GM19468 (cell line): ENCODE measurements around the gene NPHP4.

ENCODE experiments used
- ATAC-seq: cut with Tn5 transposase; IDR thresholded peaks from one replicate; pipeline ENCODE4 v1.9.1; 2021; ENCODE audit warnings: mild to moderate bottlenecking, moderate library complexity, moderate number of reproducible peaks; ENCODE audit not compliant: unreplicated experiment; ENCODE audit errors: extremely low read depth

Gene NPHP4

GRCh38 chr1:5886541-5887348 lies 105.5 kb downstream of the NPHP4 start:
- no peak for ATAC-seq

GRCh38 chr1:5886140-5886483 lies 106.1 kb downstream of the NPHP4 start:
- ATAC-seq = no peak

GRCh38 chr1:5885471-5886139 lies 106.6 kb downstream of the NPHP4 start:
- ATAC-seq = no peak

GRCh38 chr1:5884110-5884509 lies 108.1 kb downstream of the NPHP4 start:
- no peak for ATAC-seq

GRCh38 chr1:5883129-5884048 lies 108.8 kb downstream of the NPHP4 start:
- ATAC-seq = no peak

GRCh38 chr1:5882367-5883128 lies 109.7 kb downstream of the NPHP4 start:
- ATAC-seq = no peak

GRCh38 chr1:5881526-5882222 lies 110.6 kb downstream of the NPHP4 start:
- ATAC-seq = no peak

GRCh38 chr1:5880630-5881405 lies 111.4 kb downstream of the NPHP4 start:
- no peak for ATAC-seq

- ATAC-seq = no peak
Measured at GRCh38 chr1:5879421-5879820, 112.8 kb downstream of the NPHP4 start.

- ATAC-seq = no peak
Measured at GRCh38 chr1:5878971-5879370, 113.3 kb downstream of the NPHP4 start.

- no peak for ATAC-seq
Measured at GRCh38 chr1:5877683-5878530, 114.3 kb downstream of the NPHP4 start.

- no peak for ATAC-seq
Measured at GRCh38 chr1:5877001-5877400, 115.2 kb downstream of the NPHP4 start.

- no peak for ATAC-seq
Measured at GRCh38 chr1:5876094-5876650, 116.1 kb downstream of the NPHP4 start.

- no peak for ATAC-seq
Measured at GRCh38 chr1:5875345-5875910, 116.8 kb downstream of the NPHP4 start.

GRCh38 chr1:5874416-5875110 lies 117.7 kb downstream of the NPHP4 start:
- ATAC-seq = no peak

- ATAC-seq = no peak
Measured at GRCh38 chr1:5873556-5873955, 118.7 kb downstream of the NPHP4 start.

- ATAC-seq = no peak
Measured at GRCh38 chr1:5872886-5873285, 119.3 kb downstream of the NPHP4 start.
